DND-41 (cell line): ENCODE results near the gene SPATS2.

Experiments
- ATAC-seq: fragments of 200-7000 bp; cut with Tn5 transposase; 3 replicates; pipeline ENCODE4 v1.9.1; 2021; ENCODE audit warnings: low read depth; ENCODE audit not compliant: insufficient read depth
- DNase-seq: peaks from one replicate; pipeline ENCODE4 v3.0.0-alpha.2; 2020
- H2AFZ ChIP-seq: 2 replicates; pipeline ENCODE4 v1.6.0; 2012; ENCODE audit warnings: low read depth, low read length
- H3K27ac ChIP-seq: 2 replicates; pipeline ENCODE4 v1.5.1; 2012; ENCODE audit warnings: low read length, inconsistent platforms
- H3K27me3 ChIP-seq: fragments of 200-600 bp; sonication (generic); 2 replicates; pipeline ENCODE4 v1.6.0; 2012; ENCODE audit warnings: low read length, mild to moderate bottlenecking, inconsistent platforms; ENCODE audit not compliant: insufficient read depth, poor library complexity
- H3K36me3 ChIP-seq: 2 replicates; pipeline ENCODE4 v1.5.1; 2012; ENCODE audit warnings: low read length, inconsistent platforms; ENCODE audit not compliant: insufficient read depth
- H3K4me1 ChIP-seq: 2 replicates; pipeline ENCODE4 v1.5.1; 2012; ENCODE audit warnings: mild to moderate bottlenecking, low read length; ENCODE audit not compliant: insufficient read depth
- H3K4me2 ChIP-seq: 2 replicates; pipeline ENCODE4 v1.6.0; 2012; ENCODE audit warnings: mild to moderate bottlenecking, moderate library complexity, low read length, inconsistent platforms; ENCODE audit not compliant: insufficient read depth
- H3K4me3 ChIP-seq, 2 experiments: fragments of 200-600 bp in 1 of 2; shearing (Covaris generic) in 1 of 2; 2 replicates each; pipeline ENCODE4 v1.5.1; 2012 to 2016; ENCODE audit warnings: inconsistent platforms in 2 of 2, low read length in 2 of 2, mild to moderate bottlenecking in 2 of 2, low read depth in 1 of 2, moderate library complexity in 1 of 2
- H3K79me2 ChIP-seq: 2 replicates; pipeline ENCODE4 v1.6.0; 2012; ENCODE audit warnings: low read length, inconsistent platforms; ENCODE audit not compliant: insufficient read depth
- H3K9ac ChIP-seq: 2 replicates; pipeline ENCODE4 v1.6.0; 2012; ENCODE audit warnings: low read depth, mild to moderate bottlenecking, inconsistent platforms, low read length, moderate library complexity
- H3K9me3 ChIP-seq: 2 replicates; pipeline ENCODE4 v1.5.1; 2012; ENCODE audit warnings: low read length, moderate library complexity, mild to moderate bottlenecking, inconsistent platforms; ENCODE audit not compliant: insufficient read depth, severe bottlenecking
- H4K20me1 ChIP-seq: 2 replicates; pipeline ENCODE4 v1.6.0; 2012; ENCODE audit warnings: low read length; ENCODE audit not compliant: insufficient read depth
- CTCF ChIP-seq: IDR thresholded peaks from 2 replicates; pipeline ENCODE4 v1.5.1; 2012; ENCODE audit warnings: borderline replicate concordance, low read length, moderate library complexity, mild to moderate bottlenecking; ENCODE audit not compliant: poor library complexity, severe bottlenecking; ENCODE audit errors: extremely low read depth
- EZH2 ChIP-seq: IDR thresholded peaks from 3 replicates; pipeline ENCODE4 v1.6.1; 2012; ENCODE audit warnings: borderline replicate concordance, low read depth, mild to moderate bottlenecking, moderate library complexity, low read length, inconsistent platforms; ENCODE audit not compliant: severe bottlenecking

SPATS2 gene

GRCh38 chr12:49515266-49515665, 148.0 kb downstream of the SPATS2 start:
- Histone ChIP-seq H3K4me2 (no peak overlapping the region), H3K9ac (no peak overlapping the region), H4K20me1 (no peaks in the 10 kb centered on the region), H3K9me3 (no peaks in the 10 kb centered on the region), H3K79me2 (no peaks in the 10 kb centered on the region), H3K4me3 (no peak overlapping the region), H3K27me3 (no peaks in the 10 kb centered on the region), H3K4me1 (no peaks in the 10 kb centered on the region), H3K27ac (no peak overlapping the region), H2AFZ (no peak overlapping the region), H3K36me3 (0 out of 2 replicates have a peak, but pooled peaks cover 7% of the 10 kb centered on the region)
- DNase-seq (no peak), ATAC-seq (no peak)
- TF ChIP-seq EZH2: no peak
- no peak for TF ChIP-seq CTCF

- no peak overlapping the region for H3K27ac ChIP-seq
- no peaks in the 10 kb centered on the region for H4K20me1 ChIP-seq
- H3K79me2 ChIP-seq: no peaks in the 10 kb centered on the region
- DNase-seq (no peak), ATAC-seq (no peak)
- no peaks in the 10 kb centered on the region for H3K4me1 ChIP-seq
- H3K27me3 ChIP-seq: no peaks in the 10 kb centered on the region
- no peak overlapping the region for H3K9ac ChIP-seq
- no peaks in the 10 kb centered on the region for H3K9me3 ChIP-seq
- H2AFZ ChIP-seq: no peak overlapping the region
- peaks cover 18% of the 10 kb centered on the region; the same call in 1 of the 2 replicates for H3K36me3 ChIP-seq
- TF ChIP-seq CTCF: no peak
- no peak for TF ChIP-seq EZH2
- H3K4me3 ChIP-seq: no peak overlapping the region
- H3K4me2 ChIP-seq: no peak overlapping the region
Observed at GRCh38 chr12:49518914-49519573, 151.8 kb downstream of the SPATS2 start.

- H3K9ac ChIP-seq: no peak overlapping the region
- H3K4me2 ChIP-seq: no peak overlapping the region
- H3K9me3 ChIP-seq: no peaks in the 10 kb centered on the region
- DNase-seq (no peak), ATAC-seq (no peak)
- H3K4me3 ChIP-seq: no peak overlapping the region
- no peaks in the 10 kb centered on the region for H3K27me3 ChIP-seq
- H4K20me1 ChIP-seq: no peaks in the 10 kb centered on the region
- no peak overlapping the region for H3K27ac ChIP-seq
- no peaks in the 10 kb centered on the region for H3K79me2 ChIP-seq
- H3K4me1 ChIP-seq: no peaks in the 10 kb centered on the region
- no peak overlapping the region for H2AFZ ChIP-seq
- TF ChIP-seq EZH2 (no peak), CTCF (no peak)
- peaks cover 23% of the 10 kb centered on the region; the same call in 1 of the 2 replicates for H3K36me3 ChIP-seq
Observed at GRCh38 chr12:49519574-49519936, 152.3 kb downstream of the SPATS2 start.

GRCh38 chr12:49521389-49521788, 154.1 kb downstream of the SPATS2 start:
- H3K4me2 ChIP-seq: no peak overlapping the region
- H3K79me2 ChIP-seq: no peaks in the 10 kb centered on the region
- H3K27me3 ChIP-seq: no peaks in the 10 kb centered on the region
- no peak for TF ChIP-seq CTCF
- TF ChIP-seq EZH2: no peak
- no peak for ATAC-seq
- peaks cover 35% of the 10 kb centered on the region for H3K36me3 ChIP-seq
- no peak for DNase-seq
- H3K27ac ChIP-seq: no peak overlapping the region
- no peaks in the 10 kb centered on the region for H3K4me1 ChIP-seq
- no peak overlapping the region for H3K4me3 ChIP-seq
- H3K9me3 ChIP-seq: no peaks in the 10 kb centered on the region
- no peaks in the 10 kb centered on the region for H4K20me1 ChIP-seq
- H2AFZ ChIP-seq: no peak overlapping the region
- H3K9ac ChIP-seq: no peak overlapping the region
